ENCODE results near the gene CFHR5. TPM values are rescaled to one million over a fixed set of nuclear protein-coding genes. Genes with fewer than 3 reads are reported as not detected.

The CFHR5 gene
- total and polyA plus RNA-seq, 2 donors (not counting 3 experiments of a cell fraction or from before 2014, with no cell fraction given), result not detected

DNA sequence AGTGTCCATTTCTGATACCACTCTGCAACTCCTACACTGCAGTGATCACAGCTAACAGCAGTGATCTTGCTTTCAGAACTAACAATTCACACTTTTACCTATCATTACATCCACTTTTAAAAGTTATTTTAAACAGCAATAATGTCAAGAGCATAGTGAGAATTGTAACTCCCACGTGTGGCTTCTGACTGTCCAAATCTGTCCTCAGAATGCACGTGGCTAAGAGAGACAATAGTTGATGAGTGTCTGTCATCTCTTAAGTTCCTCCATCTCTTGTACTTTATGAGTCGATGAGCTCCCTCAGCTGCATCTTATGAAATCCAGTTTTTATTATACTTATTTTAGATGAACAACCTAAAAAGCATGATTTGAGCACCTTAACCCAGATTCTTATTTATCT, 16.5 kb upstream of the CFHR5 start:
- ChIA-PET POLR2A (no interaction called here), CTCF (no interaction called here)
- DNase-seq (ENCODE audit: low read depth, low spot score) (no peak), FAIRE-seq (no peak)
- Histone ChIP-seq H3K4me1 (ENCODE audit: control insufficient read depth, extremely low read depth, insufficient read depth, low read length) (no peaks in the 10 kb centered on the region), H3K4me3 (replicated peaks in 1 of 3; ENCODE audit: insufficient read depth in 1 of 3, low read depth in 1 of 3, low read length in 3 of 3) (no peak overlapping the region), H3K9me1 (replicated peaks; ENCODE audit: control insufficient read depth, extremely low read depth, insufficient read depth, low read length) (no peaks in the 10 kb centered on the region), H2AFZ (ENCODE audit: low read depth, low read length) (no peak overlapping the region), H3K9me3 (replicated peaks; ENCODE audit: control insufficient read depth, insufficient read depth, low read length) (no peaks in the 10 kb centered on the region), H3K36me3 (ENCODE audit: control insufficient read depth in 2 of 2, extremely low read depth in 1 of 2, insufficient read depth in 2 of 2, low read length in 2 of 2) (no peaks in the 10 kb centered on the region), H3K9ac (replicated peaks; ENCODE audit: extremely low read depth, insufficient read depth, low read length) (no peak overlapping the region), H3K27ac (ENCODE audit: insufficient read depth, low read depth, low read length) (no peak overlapping the region), H4K20me1 (replicated peaks; ENCODE audit: control insufficient read depth, extremely low read depth, insufficient read depth, low read length) (no peaks in the 10 kb centered on the region), H3K27me3 (ENCODE audit: control insufficient read depth in 2 of 2, insufficient read depth in 2 of 2, low read length in 2 of 2) (no peaks in the 10 kb centered on the region), H3K79me2 (ENCODE audit: control insufficient read depth, insufficient read depth, low read length) (no peaks in the 10 kb centered on the region), H3K4me2 (ENCODE audit: insufficient read depth, low read length) (no peak overlapping the region)
- dilution Hi-C loops (cut with MboI; ENCODE audit: extremely low pct_ligation_motif_present, low sequenced_read_pairs) (no loop called here), intact Hi-C loops (cut with micrococcal nuclease) (no loop called here)
- BruUV-seq (replicated peaks), result no TSS peak
- TF ChIP-seq, protein P1, sequence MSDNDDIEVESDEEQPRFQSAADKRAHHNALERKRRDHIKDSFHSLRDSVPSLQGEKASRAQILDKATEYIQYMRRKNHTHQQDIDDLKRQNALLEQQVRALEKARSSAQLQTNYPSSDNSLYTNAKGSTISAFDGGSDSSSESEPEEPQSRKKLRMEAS (IDR thresholded peaks at IDR 0.05; ENCODE audit: insufficient read depth, insufficient read length), result no peak
- TF ChIP-seq JUN (IDR thresholded peaks at IDR 0.05; ENCODE audit: borderline replicate concordance, insufficient read depth, insufficient read length, low read depth) (no peak), POLR2A (IDR thresholded peaks at IDR 0.05; ENCODE audit: low read depth, low read length) (no peak), FOS (IDR thresholded peaks at IDR 0.05; ENCODE audit: borderline replicate concordance, insufficient read depth, low read length) (no peak), GATA2 (IDR thresholded peaks at IDR 0.05; ENCODE audit: insufficient read depth, insufficient read length, low read depth, low read length) (no peak), EZH2 (IDR thresholded peaks at IDR 0.05; ENCODE audit: borderline replicate concordance, low read depth, low read length, severe bottlenecking) (no peak), MYC (IDR thresholded peaks at IDR 0.05; ENCODE audit: low read depth, low read length) (no peak), POLR2AphosphoS5 (IDR thresholded peaks at IDR 0.05; ENCODE audit: insufficient read depth, low read depth, low read length) (no peak)
- TF ChIP-seq, protein P2, sequence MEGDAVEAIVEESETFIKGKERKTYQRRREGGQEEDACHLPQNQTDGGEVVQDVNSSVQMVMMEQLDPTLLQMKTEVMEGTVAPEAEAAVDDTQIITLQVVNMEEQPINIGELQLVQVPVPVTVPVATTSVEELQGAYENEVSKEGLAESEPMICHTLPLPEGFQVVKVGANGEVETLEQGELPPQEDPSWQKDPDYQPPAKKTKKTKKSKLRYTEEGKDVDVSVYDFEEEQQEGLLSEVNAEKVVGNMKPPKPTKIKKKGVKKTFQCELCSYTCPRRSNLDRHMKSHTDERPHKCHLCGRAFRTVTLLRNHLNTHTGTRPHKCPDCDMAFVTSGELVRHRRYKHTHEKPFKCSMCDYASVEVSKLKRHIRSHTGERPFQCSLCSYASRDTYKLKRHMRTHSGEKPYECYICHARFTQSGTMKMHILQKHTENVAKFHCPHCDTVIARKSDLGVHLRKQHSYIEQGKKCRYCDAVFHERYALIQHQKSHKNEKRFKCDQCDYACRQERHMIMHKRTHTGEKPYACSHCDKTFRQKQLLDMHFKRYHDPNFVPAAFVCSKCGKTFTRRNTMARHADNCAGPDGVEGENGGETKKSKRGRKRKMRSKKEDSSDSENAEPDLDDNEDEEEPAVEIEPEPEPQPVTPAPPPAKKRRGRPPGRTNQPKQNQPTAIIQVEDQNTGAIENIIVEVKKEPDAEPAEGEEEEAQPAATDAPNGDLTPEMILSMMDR (IDR thresholded peaks at IDR 0.05; ENCODE audit: extremely low read depth in 1 of 2, insufficient read depth in 1 of 2, low read depth in 1 of 2, low read length in 2 of 2), result no peak
